Activated T-cell treated with anti-CD3 and anti-CD28 coated beads for 24 hours (primary cell): ENCODE results near the gene ROM1.
A peak's percentile ranks its signal among the peaks of the same experiment; 100 is the strongest.
"Not testable (repeated sequence)": the region's sequence is repeated elsewhere in the genome, so short reads cannot be mapped to it uniquely, and the experiment has no call there.

ENCODE experiments used
- DNase-seq: peaks from one replicate; pipeline ENCODE4 v3.0.0-alpha.2; 2020; ENCODE audit warnings: low read depth

ROM1 gene

GRCh38 chr11:62612366-62613290, at the start of gene ROM1, which contains the start of gene EML3:
Gene ROM1 (plus strand): TSS chr11:62613257. CDS start chr11:62613282, 25 bp downstream.
Gene EML3 (minus strand): TSS chr11:62612775. CDS start chr11:62612457, 318 bp downstream.
- DNase-seq, result peak; percentile 81

- DNase-seq, result no peak
Observed at GRCh38 chr11:62565100-62565802, 47.8 kb upstream of the ROM1 start.

GRCh38 chr11:62566247-62566646, 46.8 kb upstream of the ROM1 start:
- no peak for DNase-seq

- DNase-seq, result no peak
Observed at GRCh38 chr11:62567018-62567633, 45.9 kb upstream of the ROM1 start.

GRCh38 chr11:62569611-62570010, 43.4 kb upstream of the ROM1 start:
- DNase-seq, result no peak

GRCh38 chr11:62570903-62571302, 42.2 kb upstream of the ROM1 start:
- not testable (repeated sequence) for DNase-seq

- DNase-seq, result not testable (repeated sequence)
Observed at GRCh38 chr11:62571493-62571892, 41.6 kb upstream of the ROM1 start.

- no peak for DNase-seq
Observed at GRCh38 chr11:62572431-62572830, 40.6 kb upstream of the ROM1 start.

- DNase-seq, result no peak
Observed at GRCh38 chr11:62573006-62573591, 40.0 kb upstream of the ROM1 start.

- DNase-seq, result peak; percentile 98
Observed at GRCh38 chr11:62573592-62574362, 39.3 kb upstream of the ROM1 start, which contains the start of gene EEF1G. Gene EEF1G (minus strand): TSS chr11:62573891. CDS start chr11:62573842, 49 bp downstream.

- no peak for DNase-seq
Observed at GRCh38 chr11:62574363-62575071, 38.5 kb upstream of the ROM1 start.

GRCh38 chr11:62575156-62575555, 37.9 kb upstream of the ROM1 start:
- no peak for DNase-seq

- DNase-seq, result no peak
Observed at GRCh38 chr11:62575837-62576236, 37.2 kb upstream of the ROM1 start.

- DNase-seq, result no peak
Observed at GRCh38 chr11:62577046-62577714, 35.9 kb upstream of the ROM1 start.

GRCh38 chr11:62578541-62578940, 34.5 kb upstream of the ROM1 start:
- no peak for DNase-seq

- DNase-seq, result no peak
Observed at GRCh38 chr11:62579252-62579651, 33.8 kb upstream of the ROM1 start.

- no peak for DNase-seq
Observed at GRCh38 chr11:62580959-62581715, 31.9 kb upstream of the ROM1 start.

- DNase-seq, result not testable (repeated sequence)
Observed at GRCh38 chr11:62581735-62582134, 31.3 kb upstream of the ROM1 start.

GRCh38 chr11:62585356-62585755, 27.7 kb upstream of the ROM1 start:
- not testable (repeated sequence) for DNase-seq
